GM19372 (cell line): Measurements from ENCODE around the gene PLCB1.
"Not testable (repeated sequence)": the region's sequence is repeated elsewhere in the genome, so short reads cannot be mapped to it uniquely, and the experiment has no call there.

Source experiments
- ATAC-seq: cut with Tn5 transposase; IDR thresholded peaks from one replicate; pipeline ENCODE4 v1.9.1; 2021; ENCODE audit warnings: mild to moderate bottlenecking, low read depth, moderate library complexity; ENCODE audit not compliant: unreplicated experiment

PLCB1 gene

GRCh38 chr20:8155229-8155628, 23.2 kb downstream of the PLCB1 start:
- no peak for ATAC-seq

- ATAC-seq: no peak
These were observed 23.7 kb downstream of the PLCB1 start for GRCh38 chr20:8155812-8156211.

DNA sequence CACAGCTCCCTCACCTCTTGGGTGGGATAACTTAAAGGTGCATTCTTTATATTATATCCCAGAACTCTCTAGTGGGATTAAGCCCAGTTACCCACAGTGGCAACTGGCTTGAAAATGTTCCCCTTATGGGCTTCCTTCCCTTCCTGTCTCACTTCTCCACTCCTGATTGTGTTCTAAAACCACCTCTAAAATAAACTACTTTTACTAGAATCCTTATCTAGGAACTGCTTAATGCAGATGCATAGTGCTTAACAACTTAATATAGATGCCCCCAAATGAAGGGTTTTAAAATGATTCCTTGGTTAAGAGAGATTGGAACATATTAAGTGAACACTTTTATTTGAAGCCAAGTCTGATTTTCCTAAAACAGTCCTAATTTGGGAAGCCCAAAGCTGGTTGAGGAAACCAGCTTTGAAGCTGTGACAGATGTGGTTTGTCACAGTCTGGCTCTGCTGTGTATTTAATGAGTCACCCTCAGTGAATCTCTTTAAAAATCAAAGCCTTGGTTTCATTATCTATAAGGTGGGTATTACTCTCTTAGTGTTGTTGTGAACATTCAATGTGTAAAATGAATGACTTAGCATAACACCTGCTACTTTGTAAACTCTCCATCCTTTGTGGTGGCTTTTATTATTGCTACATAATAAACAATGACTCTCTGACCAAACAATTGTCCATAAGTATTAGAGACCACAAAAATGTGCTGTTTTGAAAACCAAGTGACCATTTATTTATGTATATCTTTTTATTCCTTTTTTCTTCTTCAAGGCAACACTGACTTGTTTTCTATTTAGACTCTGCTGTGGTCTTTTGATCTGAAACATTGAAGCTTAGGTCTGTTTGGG, 24.4 kb downstream of the PLCB1 start:
- ATAC-seq: no peak

- ATAC-seq: not testable (repeated sequence)
These were observed 27.2 kb downstream of the PLCB1 start for GRCh38 chr20:8159217-8159616.

DNA sequence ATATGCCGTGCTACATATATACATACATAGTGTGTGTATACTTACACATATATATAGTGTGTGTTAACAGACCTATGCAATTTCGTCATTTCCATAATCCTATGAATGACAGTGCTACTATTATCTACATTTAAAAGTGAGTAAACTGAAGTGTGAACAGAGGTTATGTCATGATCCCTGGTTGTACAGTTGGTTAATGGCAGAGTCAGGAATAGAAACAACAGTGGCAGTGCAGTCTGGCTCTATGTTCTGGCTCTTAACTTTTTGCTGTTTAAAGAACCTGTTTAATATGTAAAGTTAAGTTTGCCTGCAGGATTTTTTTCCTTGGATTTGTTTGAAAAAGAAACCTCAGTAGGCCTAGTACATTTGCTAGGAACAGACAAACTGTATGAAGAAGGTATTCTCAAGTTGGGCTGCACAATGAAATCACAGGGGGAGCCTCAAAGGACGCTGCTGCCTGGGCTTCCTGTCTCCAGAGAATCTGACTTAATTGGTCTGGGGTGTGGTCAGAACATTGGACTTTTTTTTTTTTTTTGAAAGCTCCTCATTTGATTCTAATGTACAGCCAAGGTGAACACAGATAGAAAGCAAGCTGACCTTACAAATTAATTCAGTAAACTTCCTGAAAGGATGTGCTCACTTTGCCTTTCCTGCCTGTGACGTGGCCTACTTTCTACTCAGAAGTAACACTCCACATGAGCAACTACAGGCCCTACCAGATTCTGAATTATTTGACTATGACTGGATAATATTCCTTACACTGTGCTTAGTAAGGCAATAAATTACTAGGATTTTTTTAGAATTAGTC, 29.4 kb downstream of the PLCB1 start:
- no peak for ATAC-seq

- no peak for ATAC-seq
These were observed 30.5 kb downstream of the PLCB1 start for GRCh38 chr20:8162610-8163009.

DNA sequence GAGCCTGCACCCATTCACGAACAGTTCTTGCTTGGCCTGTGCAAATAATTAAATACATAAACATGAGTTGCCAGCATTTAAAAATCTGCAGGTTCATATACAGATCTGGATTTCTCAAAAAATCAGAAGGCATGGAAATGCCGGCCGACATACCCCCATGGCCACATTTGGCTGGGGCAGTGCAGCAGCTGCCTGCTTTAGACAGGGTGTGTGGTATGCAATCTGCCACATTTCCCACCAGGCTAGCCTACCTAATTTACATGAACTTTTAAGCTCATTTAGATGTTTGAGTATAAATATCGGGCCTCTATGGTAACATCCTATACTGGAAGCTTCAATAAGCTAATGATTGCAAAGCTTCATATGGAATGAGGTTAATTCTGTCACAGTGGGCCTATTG, 31.5 kb downstream of the PLCB1 start:
- no peak for ATAC-seq

- ATAC-seq: no peak
These were observed 34.7 kb downstream of the PLCB1 start for GRCh38 chr20:8166730-8167129.

DNA sequence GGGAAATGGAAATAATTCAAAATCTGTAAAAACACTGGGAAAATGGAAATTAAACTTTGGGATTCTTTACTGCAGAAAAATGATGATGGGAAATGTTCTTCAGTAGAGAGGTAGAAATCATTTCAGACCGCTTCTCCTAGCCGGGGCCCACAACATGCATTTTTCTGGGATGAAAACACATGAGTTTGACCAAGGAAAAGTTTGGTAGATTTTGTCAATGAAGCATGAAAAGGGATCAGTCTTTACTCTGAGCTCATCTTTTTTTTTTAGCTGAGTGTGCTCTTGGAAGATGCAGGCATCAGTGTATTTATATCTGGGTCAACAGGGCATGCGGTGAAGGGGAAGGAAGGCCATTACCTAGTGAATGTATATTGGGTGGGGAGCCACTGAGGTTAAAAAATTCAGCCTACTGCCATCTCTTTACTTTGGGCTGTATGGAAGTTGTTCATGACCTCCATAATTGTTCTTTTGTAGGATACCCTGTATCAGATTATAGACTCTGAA, 36.8 kb downstream of the PLCB1 start:
- no peak for ATAC-seq

DNA sequence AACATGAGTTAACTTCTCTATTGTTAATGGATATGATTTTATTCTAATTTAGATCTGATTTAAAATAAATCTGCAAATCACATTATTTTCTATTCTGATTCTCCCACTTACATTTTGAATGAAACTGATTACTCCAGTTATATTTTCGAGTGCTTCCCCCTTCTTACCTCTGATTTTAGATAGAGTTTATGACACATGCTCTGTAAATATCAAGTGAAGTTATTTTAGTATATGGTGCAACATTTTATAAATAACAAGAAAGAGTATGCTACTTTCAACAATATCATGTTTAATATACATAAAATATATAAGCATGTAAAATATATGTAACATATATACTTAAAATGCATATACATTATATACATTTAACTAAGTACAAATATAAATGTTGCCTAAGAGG, 38.9 kb downstream of the PLCB1 start:
- no peak for ATAC-seq

- ATAC-seq: no peak
These were observed 40.1 kb downstream of the PLCB1 start for GRCh38 chr20:8172191-8172590.

- no peak for ATAC-seq
These were observed 43.9 kb downstream of the PLCB1 start for GRCh38 chr20:8175741-8176675.

DNA sequence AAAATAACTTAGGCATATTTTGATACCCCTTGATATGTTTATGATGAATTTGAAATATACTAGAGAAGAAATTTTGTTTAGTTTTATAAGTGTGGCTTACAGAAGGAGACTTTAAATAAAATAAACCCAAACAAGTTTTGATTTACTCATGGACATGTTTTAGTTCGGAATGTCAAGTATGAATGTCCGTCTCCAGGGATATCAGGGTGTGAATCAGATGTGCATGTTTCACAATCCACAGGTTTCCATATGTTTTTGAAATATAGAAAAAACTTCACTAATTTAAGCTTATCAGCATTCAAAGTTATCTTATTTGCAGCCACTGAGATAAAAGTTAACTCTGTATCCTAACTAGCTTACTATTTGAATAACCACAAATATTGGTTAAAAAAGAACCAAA, 51.5 kb downstream of the PLCB1 start:
- no peak for ATAC-seq

- no peak for ATAC-seq
These were observed 55.7 kb downstream of the PLCB1 start for GRCh38 chr20:8187740-8188139.

DNA sequence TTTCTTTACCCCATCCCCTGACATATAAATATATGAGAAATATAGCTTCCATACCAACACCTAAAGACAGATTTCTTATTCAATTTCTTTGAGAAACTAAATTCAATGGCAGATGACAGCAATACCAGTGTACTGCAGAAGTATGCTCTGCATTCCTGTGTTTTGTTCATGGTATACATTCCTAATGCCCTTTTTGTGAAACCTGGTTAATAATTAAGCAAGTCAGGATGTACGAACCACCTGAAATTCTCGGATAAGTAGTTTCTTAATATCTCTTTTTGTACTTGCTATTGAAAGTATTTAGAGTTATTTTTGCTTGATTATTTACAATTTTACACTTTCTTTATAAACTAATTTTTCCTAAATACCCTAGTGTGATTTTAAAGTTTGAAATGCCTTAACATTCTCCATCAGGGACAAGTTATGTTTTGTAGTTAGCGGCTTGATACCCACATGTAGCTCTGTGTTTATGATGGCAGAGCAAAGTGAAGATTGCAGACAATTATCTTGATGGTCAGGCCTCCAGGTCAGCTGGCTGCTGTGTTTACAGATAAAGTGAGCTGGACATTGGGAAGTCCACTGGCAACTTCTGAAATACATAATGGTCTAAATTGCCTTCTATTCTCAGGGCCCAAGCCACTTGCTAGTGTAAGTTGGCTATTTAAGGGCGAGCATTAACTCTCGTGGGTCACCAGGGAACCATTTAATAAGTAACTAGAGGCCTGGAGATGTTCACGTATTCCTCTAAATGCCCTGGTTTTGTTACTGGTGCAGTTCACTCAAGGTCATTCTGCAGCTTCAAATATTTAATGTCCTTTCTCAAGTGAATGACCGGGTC, 58.2 kb downstream of the PLCB1 start:
- no peak for ATAC-seq

- no peak for ATAC-seq
These were observed 62.7 kb downstream of the PLCB1 start for GRCh38 chr20:8194721-8195120.

DNA sequence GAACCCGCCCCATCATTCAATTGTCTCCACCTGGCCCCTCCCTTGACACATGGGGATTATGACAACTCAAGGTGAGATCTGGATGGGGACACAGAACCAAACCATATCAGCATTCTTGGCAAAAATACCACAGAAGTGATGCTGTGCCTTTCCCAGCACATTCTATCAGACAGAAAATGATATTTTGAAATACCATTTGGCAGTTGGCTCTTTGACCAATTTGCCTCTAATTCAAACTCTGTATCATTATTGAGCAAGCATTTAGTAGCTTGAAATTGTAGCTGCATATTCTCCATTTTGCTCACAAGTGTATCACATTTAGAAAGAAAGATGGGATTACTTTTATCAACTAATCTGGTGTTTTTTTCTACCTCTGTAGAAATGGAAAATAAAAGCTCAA, 64.0 kb downstream of the PLCB1 start:
- ATAC-seq: no peak

DNA sequence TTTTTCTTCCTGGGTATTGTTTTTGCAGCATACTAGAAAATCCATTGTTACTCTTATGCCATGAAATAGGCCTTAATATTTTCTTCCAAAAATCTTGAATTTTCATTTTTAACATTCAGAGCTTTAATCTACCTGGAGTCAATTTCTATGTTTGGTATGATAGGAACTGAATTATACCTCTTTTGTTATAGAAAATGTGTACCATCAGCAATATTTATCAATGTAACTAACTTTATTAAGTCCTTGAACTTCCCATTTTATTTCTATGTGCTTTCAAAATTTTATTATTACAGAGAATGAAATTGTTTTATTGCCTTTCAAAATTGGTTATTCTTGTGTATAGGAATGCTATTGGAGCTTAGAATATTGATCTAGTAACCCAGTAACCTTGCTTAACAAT, 68.2 kb downstream of the PLCB1 start:
- no peak for ATAC-seq

DNA sequence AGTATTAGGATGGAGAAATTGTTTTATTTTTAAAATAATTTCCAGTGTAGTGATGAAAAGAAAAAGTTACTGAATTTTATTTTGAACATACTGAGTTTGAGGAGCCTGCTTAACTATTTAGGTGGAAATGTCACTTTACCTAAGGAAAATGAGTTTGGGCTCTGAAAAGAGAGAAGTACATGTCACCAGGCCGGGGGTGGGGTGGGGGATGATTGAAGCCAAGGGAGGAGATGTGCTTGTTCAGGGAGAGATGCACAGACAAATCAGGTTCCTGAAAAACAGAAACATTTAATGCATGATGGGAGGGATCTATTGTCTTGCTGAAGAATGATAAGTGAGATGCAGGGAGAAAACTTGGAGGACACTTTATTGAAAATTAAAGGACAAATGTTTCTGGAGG, 71.3 kb downstream of the PLCB1 start:
- no peak for ATAC-seq

- no peak for ATAC-seq
These were observed 73.9 kb downstream of the PLCB1 start for GRCh38 chr20:8205996-8206395.
